DND-41 (cell line): Measurements from ENCODE around the gene PRR30.

Experiments
- CTCF ChIP-seq: IDR thresholded peaks from 2 replicates; pipeline ENCODE4 v1.5.1; 2012; ENCODE audit warnings: borderline replicate concordance, low read length, moderate library complexity, mild to moderate bottlenecking; ENCODE audit not compliant: poor library complexity, severe bottlenecking; ENCODE audit errors: extremely low read depth
- EZH2 ChIP-seq: IDR thresholded peaks from 3 replicates; pipeline ENCODE4 v1.6.1; 2012; ENCODE audit warnings: borderline replicate concordance, low read depth, mild to moderate bottlenecking, moderate library complexity, low read length, inconsistent platforms; ENCODE audit not compliant: severe bottlenecking

- TF ChIP-seq CTCF = no peak
- no peak for TF ChIP-seq EZH2
Measured at GRCh38 chr2:27133195-27133875, 5.9 kb downstream of the PRR30 start.
